GM10248 (cell line): ENCODE measurements around the gene STX16.

Experiments used
- CTCF ChIA-PET: fragments of 300-600 bp; sonication (Branson Sonifier 250); formaldehyde crosslinking; extraction: SDS; loops from one replicate; lab custom pipeline; 2021; ENCODE audit warnings: antibody characterized with exemption; lab: Yijun Ruan, JAX
- POLR2A ChIA-PET: fragments of 350-650 bp; sonication (Branson Sonifier 250); formaldehyde crosslinking; extraction: SDS; loops from one replicate; lab custom pipeline; 2020; ENCODE audit warnings: antibody characterized with exemption; lab: Yijun Ruan, JAX
- DNase-seq: peaks from one replicate; pipeline ENCODE4 v3.0.0; 2012; ENCODE audit errors: extremely low spot score
- TF ChIP-seq, protein P1 (sequence below): IDR thresholded peaks from 2 replicates; pipeline ENCODE4 v1.5.1; 2012; ENCODE audit warnings: mild to moderate bottlenecking, low read depth; ENCODE audit errors: extremely low read depth, missing control alignments, control extremely low read depth

STX16 gene

DNA sequence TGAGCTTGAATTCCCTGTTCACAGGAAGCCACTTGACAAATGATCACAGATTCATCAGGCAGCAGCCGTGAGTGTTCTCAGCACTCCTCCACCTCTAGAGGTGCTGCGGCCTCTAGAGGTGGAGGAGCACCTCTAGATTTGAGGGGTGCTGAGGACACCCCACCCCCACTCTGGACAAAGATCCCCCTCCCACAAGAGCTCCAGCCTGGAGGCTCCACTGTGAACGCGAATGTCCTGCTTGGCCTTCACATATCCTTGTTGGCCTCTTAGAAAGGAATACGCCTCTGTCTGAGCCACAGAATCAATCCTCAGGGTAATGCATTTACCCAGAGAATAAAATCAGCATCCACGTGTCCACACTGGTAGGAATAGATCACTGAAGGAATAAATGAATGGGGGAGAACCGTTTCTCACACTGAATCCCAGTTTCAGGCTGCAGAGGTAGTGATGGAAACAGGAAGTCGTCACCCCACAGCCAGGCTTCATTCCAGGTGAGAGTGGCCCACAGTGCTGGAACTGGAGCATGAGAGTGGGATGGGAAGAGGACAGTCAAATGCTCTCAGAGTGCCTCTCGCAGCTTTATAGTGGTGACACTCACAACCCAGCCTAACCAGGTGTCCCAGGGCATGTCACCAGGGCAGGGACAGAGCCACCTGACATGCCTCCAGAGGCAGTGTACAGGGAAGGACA is 58.1 kb downstream of the STX16 start:
- TF ChIP-seq, protein P1, sequence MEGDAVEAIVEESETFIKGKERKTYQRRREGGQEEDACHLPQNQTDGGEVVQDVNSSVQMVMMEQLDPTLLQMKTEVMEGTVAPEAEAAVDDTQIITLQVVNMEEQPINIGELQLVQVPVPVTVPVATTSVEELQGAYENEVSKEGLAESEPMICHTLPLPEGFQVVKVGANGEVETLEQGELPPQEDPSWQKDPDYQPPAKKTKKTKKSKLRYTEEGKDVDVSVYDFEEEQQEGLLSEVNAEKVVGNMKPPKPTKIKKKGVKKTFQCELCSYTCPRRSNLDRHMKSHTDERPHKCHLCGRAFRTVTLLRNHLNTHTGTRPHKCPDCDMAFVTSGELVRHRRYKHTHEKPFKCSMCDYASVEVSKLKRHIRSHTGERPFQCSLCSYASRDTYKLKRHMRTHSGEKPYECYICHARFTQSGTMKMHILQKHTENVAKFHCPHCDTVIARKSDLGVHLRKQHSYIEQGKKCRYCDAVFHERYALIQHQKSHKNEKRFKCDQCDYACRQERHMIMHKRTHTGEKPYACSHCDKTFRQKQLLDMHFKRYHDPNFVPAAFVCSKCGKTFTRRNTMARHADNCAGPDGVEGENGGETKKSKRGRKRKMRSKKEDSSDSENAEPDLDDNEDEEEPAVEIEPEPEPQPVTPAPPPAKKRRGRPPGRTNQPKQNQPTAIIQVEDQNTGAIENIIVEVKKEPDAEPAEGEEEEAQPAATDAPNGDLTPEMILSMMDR, result no peak
- POLR2A ChIA-PET, result no interaction called here
- CTCF ChIA-PET, result no interaction called here
- no peak for DNase-seq

DNA sequence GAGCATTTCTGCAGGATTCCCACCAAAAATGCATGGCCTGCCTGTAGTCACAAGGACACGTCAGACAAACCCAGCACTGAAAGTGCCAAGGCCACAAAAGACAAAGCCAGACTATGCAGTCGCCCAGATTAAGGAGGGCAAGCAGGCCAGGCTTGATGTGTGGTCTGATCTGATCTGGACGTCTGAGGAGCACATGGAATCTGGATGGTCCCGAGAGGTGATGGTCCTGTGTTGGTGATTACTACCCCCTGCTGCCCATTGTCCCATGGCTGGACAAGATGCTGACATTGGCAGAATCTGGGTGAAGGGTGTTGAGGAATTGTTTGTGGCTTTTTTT is 58.6 kb downstream of the STX16 start:
- POLR2A ChIA-PET, result no interaction called here
- TF ChIP-seq, protein P1, result no peak
- DNase-seq, result no peak
- CTCF ChIA-PET, result no interaction called here

DNA sequence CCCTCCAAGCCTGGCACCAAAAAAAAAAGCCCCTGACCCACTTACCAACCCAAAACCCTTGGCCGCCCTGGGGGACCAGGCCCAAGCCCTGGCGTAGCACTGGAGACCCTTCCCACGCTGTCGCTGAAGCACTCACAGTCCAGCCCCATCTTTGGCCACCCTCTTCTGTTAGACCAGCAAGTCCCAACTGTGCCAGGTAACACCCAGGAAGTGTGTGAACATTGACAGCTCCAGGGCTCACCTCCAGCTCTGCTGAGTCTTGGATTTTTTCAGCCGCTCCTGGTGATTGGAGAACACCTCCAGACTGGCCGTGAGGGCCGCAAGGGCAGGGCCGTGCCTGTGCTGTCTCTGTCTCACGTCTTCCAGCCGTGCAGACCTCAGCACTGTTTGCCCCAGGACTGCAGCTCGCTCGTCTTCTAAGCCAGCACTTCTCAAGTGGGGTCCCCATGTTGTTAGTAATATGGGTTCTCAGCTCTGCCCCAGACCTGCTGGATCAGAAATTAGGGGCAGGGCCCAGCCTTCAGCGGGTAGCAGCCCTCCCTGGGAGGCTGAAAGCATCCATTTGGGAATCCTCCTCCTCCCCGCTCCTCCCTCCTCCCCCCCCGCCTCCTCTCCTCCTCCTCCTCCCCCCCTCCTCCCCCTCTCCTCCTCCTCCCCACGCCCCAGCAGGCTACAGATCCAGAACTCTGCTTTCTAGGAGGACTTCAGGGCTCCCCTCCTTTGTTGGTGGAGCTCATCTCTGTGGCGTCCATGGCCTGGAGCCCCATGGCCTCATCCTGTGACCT is 59.6 kb downstream of the STX16 start:
- ChIA-PET CTCF (no interaction called here), POLR2A (no interaction called here)
- TF ChIP-seq, protein P1, result no peak
- DNase-seq, result no peak

DNA sequence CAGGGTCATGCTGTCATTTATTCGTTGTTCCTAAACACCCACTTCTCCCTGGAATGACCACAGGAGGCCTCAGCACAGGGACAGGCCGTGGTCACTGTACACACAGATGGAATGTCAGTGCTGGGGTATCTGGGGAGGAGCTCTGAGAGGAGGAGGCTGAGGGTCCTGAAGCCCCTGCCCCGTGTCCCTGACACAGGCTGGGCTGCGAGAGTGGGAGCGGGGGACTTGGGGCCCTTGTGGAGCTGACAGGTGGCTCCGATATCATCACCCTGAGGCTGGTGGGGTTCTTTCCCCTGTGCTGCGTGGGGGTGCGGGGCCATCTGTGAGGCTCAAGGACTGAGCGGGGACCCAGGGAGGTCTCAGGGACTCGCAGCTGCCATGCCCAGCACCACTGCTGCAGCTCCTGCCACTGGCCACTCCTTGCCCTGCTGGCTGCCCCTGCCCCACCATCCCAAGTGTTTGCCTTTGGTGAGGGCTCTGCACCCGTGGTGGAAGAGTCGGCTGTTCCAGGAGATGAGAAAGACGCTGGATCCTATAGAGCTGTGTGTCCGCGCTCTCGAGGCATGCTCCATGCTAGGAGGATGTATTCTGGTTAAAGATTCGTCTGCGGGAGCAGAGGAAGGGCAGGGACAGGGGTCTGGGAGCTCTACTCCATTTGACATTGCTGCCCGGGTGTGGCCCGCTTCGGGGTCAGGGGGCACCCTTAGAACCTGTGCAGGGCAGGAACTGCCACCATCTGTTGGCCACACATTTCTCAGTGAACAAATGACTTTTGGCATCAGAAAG is 60.4 kb downstream of the STX16 start:
- ChIA-PET CTCF (no interaction called here), POLR2A (no interaction called here)
- TF ChIP-seq, protein P1, result no peak
- DNase-seq, result no peak

DNA sequence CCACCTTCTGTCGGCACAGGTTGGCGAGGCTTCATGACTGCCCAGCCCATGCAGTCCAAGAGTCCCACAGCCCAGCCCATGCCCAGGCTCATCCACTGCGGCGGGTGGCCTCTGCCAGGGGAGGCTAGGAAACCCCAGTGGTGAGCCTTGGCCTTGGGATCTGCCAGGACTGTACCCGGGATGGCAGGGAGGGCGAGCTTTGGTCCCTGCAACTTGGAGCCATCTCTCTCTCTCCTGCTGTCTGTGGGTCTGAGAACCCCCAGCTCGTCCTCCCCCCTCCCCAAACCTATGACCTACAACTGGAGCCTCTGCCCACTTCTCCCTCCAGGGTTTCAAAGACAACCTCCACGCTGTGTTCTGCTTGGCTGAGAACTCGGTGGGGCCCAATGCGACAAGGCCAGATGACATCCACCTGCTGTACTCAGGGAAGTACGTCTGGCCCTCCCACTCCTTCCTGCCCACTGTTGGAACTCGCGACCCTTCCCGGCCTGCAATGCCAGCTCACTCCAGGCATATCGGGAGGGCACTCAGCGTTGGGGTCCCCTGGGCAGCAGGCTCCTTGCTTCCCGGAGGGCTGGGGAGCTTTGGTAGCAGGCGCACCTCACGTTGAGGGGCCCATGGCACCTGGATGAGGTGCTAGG is 61.2 kb downstream of the STX16 start:
- TF ChIP-seq, protein P1, result no peak
- DNase-seq, result no peak
- ChIA-PET POLR2A (no interaction called here), CTCF (no interaction called here)
